Keratinocyte (primary cell): ENCODE data around the gene XRCC1. TPM values are rescaled to one million over a fixed set of nuclear protein-coding genes. Genes with fewer than 3 reads are reported as not detected.

Source experiments
- DNase-seq: peaks from one replicate; pipeline ENCODE4 v3.0.0-alpha.2; 2011; ENCODE audit warnings: low read depth, missing footprints, low spot score
- FAIRE-seq: peaks from 2 replicates; lab custom pipeline; 2011; peaks lifted over from hg19 to GRCh38; lab: Jason Lieb, UNC
- H2AFZ ChIP-seq: 2 replicates; pipeline ENCODE4 v1.6.0; 2012; ENCODE audit warnings: low read length, control low read depth, inconsistent platforms; ENCODE audit not compliant: control insufficient read depth
- H3K27ac ChIP-seq: 2 replicates; pipeline ENCODE4 v1.5.1; 2011; ENCODE audit warnings: low read length; ENCODE audit not compliant: control insufficient read depth, insufficient read depth
- H3K27me3 ChIP-seq: 3 replicates; pipeline ENCODE4 v1.6.0; 2011; ENCODE audit warnings: low read length; ENCODE audit not compliant: control insufficient read depth, insufficient read depth; ENCODE audit errors: extremely low read depth
- H3K36me3 ChIP-seq, 2 experiments: 2 replicates in 1 of 2; 3 replicates in 1 of 2; pipeline ENCODE4 v1.5.1; 2011; ENCODE audit warnings: low read length in 2 of 2, mild to moderate bottlenecking in 1 of 2; ENCODE audit not compliant: control insufficient read depth in 2 of 2, insufficient read depth in 2 of 2; ENCODE audit errors: extremely low read depth in 1 of 2
- H3K4me1 ChIP-seq: 3 replicates; pipeline ENCODE4 v1.5.1; 2011; ENCODE audit warnings: low read length; ENCODE audit not compliant: control insufficient read depth, insufficient read depth; ENCODE audit errors: extremely low read depth
- H3K4me2 ChIP-seq: 3 replicates; pipeline ENCODE4 v1.6.0; 2011; ENCODE audit warnings: low read depth, low read length; ENCODE audit not compliant: control insufficient read depth, insufficient read depth; ENCODE audit errors: extremely low read depth
- H3K4me3 ChIP-seq, 3 experiments: fragments of 200-600 bp in 1 of 3; sonication (generic) in 1 of 3; 2 replicates in 2 of 3; 3 replicates in 1 of 3; pipeline ENCODE4 v1.5.1; 2011 to 2016; ENCODE audit warnings: low read length in 3 of 3, mild to moderate bottlenecking in 3 of 3, control low read depth in 2 of 3, inconsistent platforms in 1 of 3, low read depth in 1 of 3, mixed read lengths in 1 of 3, mixed run types in 1 of 3, moderate library complexity in 1 of 3; ENCODE audit not compliant: control insufficient read depth in 2 of 3, insufficient read depth in 2 of 3; ENCODE audit errors: extremely low read depth in 1 of 3
- H3K79me2 ChIP-seq: 2 replicates; pipeline ENCODE4 v1.6.0; 2012; ENCODE audit warnings: low read length; ENCODE audit not compliant: control insufficient read depth, insufficient read depth
- H3K9ac ChIP-seq: 3 replicates; pipeline ENCODE4 v1.6.0; 2011; ENCODE audit warnings: low read length; ENCODE audit not compliant: control insufficient read depth, insufficient read depth; ENCODE audit errors: extremely low read depth
- H3K9me1 ChIP-seq: 3 replicates; pipeline ENCODE4 v1.6.0; 2011; ENCODE audit warnings: low read length; ENCODE audit not compliant: control insufficient read depth, insufficient read depth; ENCODE audit errors: extremely low read depth
- H3K9me3 ChIP-seq: 2 replicates; pipeline ENCODE4 v1.5.1; 2012; ENCODE audit warnings: low read depth, low read length; ENCODE audit not compliant: control insufficient read depth
- H4K20me1 ChIP-seq: 3 replicates; pipeline ENCODE4 v1.6.0; 2011; ENCODE audit warnings: low read length; ENCODE audit not compliant: control insufficient read depth, insufficient read depth; ENCODE audit errors: extremely low read depth
- CTCF ChIP-seq, 3 experiments: IDR thresholded peaks in 1 of 3; conservative IDR thresholded peaks in 1 of 3; optimal IDR thresholded peaks in 1 of 3; 2 replicates in 2 of 3; 3 replicates in 1 of 3; pipeline versions ENCODE3 to v1.5.1; 2011; ENCODE audit warnings: low read length in 3 of 3, mild to moderate bottlenecking in 3 of 3, moderate library complexity in 2 of 3, control low read depth in 1 of 3, inconsistent platforms in 1 of 3; ENCODE audit not compliant: insufficient read depth in 2 of 3; ENCODE audit errors: extremely low read depth in 1 of 3
- EZH2 ChIP-seq: IDR thresholded peaks from one replicate; pipeline ENCODE4 v1.6.1; 2012; ENCODE audit warnings: inconsistent platforms, mild to moderate bottlenecking, low read length, moderate library complexity
- dilution Hi-C: fragments of 300-500 bp; cut with MboI; formaldehyde crosslinking; loops from one replicate; pipeline ENCODE4 v1.7.0; 2020; ENCODE audit warnings: low sequenced_read_pairs; ENCODE audit not compliant: extremely low pct_ligation_motif_present
- polyA plus RNA-seq, 5 experiments: library from polyadenylated mRNA; depleted of rRNA in 3 of 5; stranded (reverse) in 3 of 5; stranded (forward) in 1 of 5; unstranded in 1 of 5; fragments of >200 nt; gene quantifications; 1 replicate in 1 of 5; 2 replicates in 3 of 5; 3 replicates in 1 of 5; pipeline versions ENCODE4 v1.2.1 to v1.2.3, GENCODE V29; 2011 to 2012; ENCODE audit warnings: missing spikeins in 2 of 5, low read depth in 1 of 5, low replicate concordance in 1 of 5

Gene XRCC1
- polyA plus RNA-seq, 1 donor (not counting 4 experiments of a cell fraction or from before 2014, with no cell fraction given), result 16.3 TPM

GRCh38 chr19:43544077-43544476, 31.2 kb downstream of the XRCC1 start:
- H3K9me1 ChIP-seq, result no peaks in the 10 kb centered on the region
- H3K79me2 ChIP-seq, result no peaks in the 10 kb centered on the region
- H3K4me3 ChIP-seq, result no peak overlapping the region
- H3K27ac ChIP-seq, result no peak overlapping the region
- dilution Hi-C loops, result no loop called here
- TF ChIP-seq CTCF (optimal IDR thresholded peaks at IDR 0.05 in 1 of 3, IDR thresholded peaks at IDR 0.05 in 1 of 3, conservative IDR thresholded peaks at IDR 0.05 in 1 of 3; ENCODE audit: extremely low read depth in 1 of 3, insufficient read depth in 2 of 3, low read length in 3 of 3) (no peak), EZH2 (no peak)
- DNase-seq, result no peak
- H3K27me3 ChIP-seq, result no peaks in the 10 kb centered on the region
- H3K36me3 ChIP-seq, result peaks cover 7 to 22% of the 10 kb centered on the region in 2 experiments
- no peaks in the 10 kb centered on the region for H3K4me1 ChIP-seq
- FAIRE-seq, result no peak
- no peak overlapping the region for H3K4me2 ChIP-seq
- no peak overlapping the region for H3K9ac ChIP-seq
- H2AFZ ChIP-seq, result no peak overlapping the region
- H4K20me1 ChIP-seq, result no peaks in the 10 kb centered on the region
- no peaks in the 10 kb centered on the region for H3K9me3 ChIP-seq

- H3K9me3 ChIP-seq, result no peaks in the 10 kb centered on the region
- no peak overlapping the region for H3K4me3 ChIP-seq
- H4K20me1 ChIP-seq, result no peaks in the 10 kb centered on the region
- no peak for TF ChIP-seq CTCF (optimal IDR thresholded peaks at IDR 0.05 in 1 of 3, IDR thresholded peaks at IDR 0.05 in 1 of 3, conservative IDR thresholded peaks at IDR 0.05 in 1 of 3; ENCODE audit: extremely low read depth in 1 of 3, insufficient read depth in 2 of 3, low read length in 3 of 3)
- no peak for TF ChIP-seq EZH2
- H3K27ac ChIP-seq, result no peak overlapping the region
- DNase-seq, result no peak
- no peak for FAIRE-seq
- dilution Hi-C loops, result no loop called here
- H3K27me3 ChIP-seq, result no peaks in the 10 kb centered on the region
- H3K79me2 ChIP-seq, result no peaks in the 10 kb centered on the region
- H3K4me2 ChIP-seq, result no peak overlapping the region
- H3K4me1 ChIP-seq, result no peaks in the 10 kb centered on the region
- no peak overlapping the region for H3K9ac ChIP-seq
- peaks cover 7 to 23% of the 10 kb centered on the region in 2 experiments for H3K36me3 ChIP-seq
- H3K9me1 ChIP-seq, result no peaks in the 10 kb centered on the region
- no peak overlapping the region for H2AFZ ChIP-seq
Measured at GRCh38 chr19:43541920-43542650, 33.2 kb downstream of the XRCC1 start.
